HEK293T (cell line): ENCODE results near the gene SPINK2.

Experiments used
- CTCF ChIA-PET: fragments of 350-600 bp; formaldehyde crosslinking; extraction: SDS; loops from one replicate; lab custom pipeline; 2021; ENCODE audit warnings: antibody characterized with exemption, inconsistent platforms; lab: Yijun Ruan, JAX
- POLR2A ChIA-PET: fragments of 350-600 bp; formaldehyde crosslinking; extraction: SDS; loops from one replicate; lab custom pipeline; 2020; ENCODE audit warnings: antibody characterized with exemption, inconsistent platforms; lab: Yijun Ruan, JAX
- DNase-seq: peaks from one replicate; pipeline ENCODE4 v3.0.0; 2012; ENCODE audit warnings: mixed read lengths; ENCODE audit errors: extremely low spot score
- ARNT ChIP-seq: fragments of 450-650 bp; IDR thresholded peaks from 2 replicates; pipeline ENCODE4 v1.6.1; 2017; ENCODE audit warnings: mild to moderate bottlenecking
- BHLHE40 ChIP-seq: fragments of 450-650 bp; IDR thresholded peaks from 2 replicates; pipeline ENCODE4 v1.6.1; 2016; ENCODE audit warnings: mild to moderate bottlenecking, moderate library complexity, borderline replicate concordance
- CTBP1 ChIP-seq: fragments of 450-650 bp; IDR thresholded peaks from 2 replicates; pipeline ENCODE4 v1.6.1; 2016; ENCODE audit warnings: borderline replicate concordance
- ELF4 ChIP-seq: fragments of 450-650 bp; IDR thresholded peaks from 2 replicates; pipeline ENCODE4 v1.6.1; 2017; ENCODE audit warnings: antibody characterized with exemption
- FOXA1 ChIP-seq: fragments of 450-650 bp; IDR thresholded peaks from 2 replicates; pipeline ENCODE4 v1.6.1; 2016; ENCODE audit warnings: mild to moderate bottlenecking
- FOXK2 ChIP-seq: fragments of 450-650 bp; IDR thresholded peaks from 2 replicates; pipeline ENCODE4 v1.6.1; 2016; ENCODE audit warnings: mild to moderate bottlenecking
- FOXM1 ChIP-seq: fragments of 450-650 bp; IDR thresholded peaks from 2 replicates; pipeline ENCODE4 v1.6.1; 2017; ENCODE audit warnings: mild to moderate bottlenecking, borderline replicate concordance
- HDGF ChIP-seq: fragments of 450-650 bp; IDR thresholded peaks from 2 replicates; pipeline ENCODE4 v1.6.1; 2017; ENCODE audit warnings: antibody characterized with exemption, borderline replicate concordance
- L3MBTL2 ChIP-seq: fragments of 450-650 bp; conservative IDR thresholded peaks from 2 replicates; pipeline ENCODE4 v1.6.1; 2016; ENCODE audit warnings: mild to moderate bottlenecking
- LEF1 ChIP-seq: fragments of 450-650 bp; IDR thresholded peaks from 2 replicates; pipeline ENCODE4 v1.6.1; 2017; ENCODE audit warnings: mild to moderate bottlenecking, borderline replicate concordance
- NFRKB ChIP-seq: fragments of 450-650 bp; IDR thresholded peaks from 2 replicates; pipeline ENCODE4 v1.6.1; 2016; ENCODE audit warnings: mild to moderate bottlenecking, moderate library complexity
- SP1 ChIP-seq: fragments of 450-650 bp; IDR thresholded peaks from 2 replicates; pipeline ENCODE4 v1.6.1; 2017
- SUZ12 ChIP-seq: fragments of 450-650 bp; IDR thresholded peaks from 2 replicates; pipeline ENCODE4 v1.6.1; 2016; ENCODE audit warnings: mild to moderate bottlenecking
- TARDBP ChIP-seq: fragments of 450-650 bp; IDR thresholded peaks from 2 replicates; pipeline ENCODE4 v1.6.1; 2016
- ZNF384 ChIP-seq: fragments of 450-650 bp; IDR thresholded peaks from 2 replicates; pipeline ENCODE4 v1.6.1; 2016
- TF ChIP-seq, protein P1 (sequence below): fragments of 450-650 bp; IDR thresholded peaks from 2 replicates; pipeline ENCODE4 v1.6.1; 2016

SPINK2 gene

DNA sequence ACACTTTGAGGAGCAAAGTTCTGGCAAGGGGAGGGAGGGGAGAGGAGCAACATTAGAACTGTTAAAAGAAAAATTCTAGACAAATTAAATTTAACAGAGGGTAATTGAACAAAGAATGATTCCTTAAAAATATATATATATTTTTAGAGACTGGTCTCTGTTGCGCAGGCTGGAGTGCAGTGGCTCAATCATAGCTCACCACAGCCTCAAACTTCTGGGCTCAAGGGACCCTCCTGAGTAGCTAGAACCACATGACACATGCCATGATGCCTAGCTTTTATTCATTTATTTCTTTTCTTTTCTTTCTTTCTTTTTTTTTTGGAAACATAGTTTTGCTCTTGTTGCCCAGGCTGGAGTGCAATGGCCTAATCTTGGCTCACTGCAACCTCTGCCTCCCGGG, 19.1 kb upstream of the SPINK2 start:
- TF ChIP-seq FOXA1 (no peak), TARDBP (no peak), FOXM1 (no peak), BHLHE40 (no peak), CTBP1 (no peak), LEF1 (no peak), ZNF384 (no peak), SUZ12 (no peak), HDGF (no peak), ARNT (no peak)
- DNase-seq: no peak
- POLR2A ChIA-PET: no interaction called here

DNA sequence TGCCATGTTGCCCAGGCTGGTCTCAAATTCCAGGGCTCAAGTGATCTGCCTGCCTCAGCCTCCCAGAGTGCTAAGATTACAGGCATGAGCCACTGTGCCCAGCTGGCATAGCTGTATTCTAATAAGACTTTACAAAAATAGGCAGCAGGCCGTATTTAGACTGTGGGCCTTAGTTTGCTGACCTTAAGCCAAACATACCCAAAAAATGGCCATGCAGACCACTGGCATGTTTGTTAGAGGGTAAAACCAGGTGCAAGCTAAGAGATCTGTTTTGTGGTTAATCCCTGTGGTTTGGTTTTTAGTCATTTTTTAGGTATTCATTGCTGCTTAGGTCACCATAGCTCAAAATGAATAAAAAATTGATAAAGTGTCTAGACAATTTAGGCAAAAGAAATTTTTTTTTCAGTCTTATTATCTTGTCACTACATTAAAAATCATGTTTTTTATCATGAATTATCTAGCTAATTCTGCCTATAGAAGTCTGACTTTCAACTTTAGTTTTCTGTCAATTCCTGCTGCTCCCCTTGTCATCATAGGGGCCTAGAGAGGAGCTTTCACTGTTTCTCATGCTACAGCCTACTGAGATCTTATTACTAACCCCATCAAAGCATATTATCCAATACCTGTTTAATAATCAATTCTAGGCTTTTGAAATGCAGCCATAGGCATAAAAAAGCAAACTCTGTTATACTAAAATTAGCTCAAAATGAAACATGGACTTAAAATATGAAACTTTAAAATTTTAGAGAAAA, 7.5 kb upstream of the SPINK2 start:
- ChIA-PET CTCF (interaction anchor here (1.1 kb wide), 1 partner anchor 14 kb away, joined by 3 read pairs; no protein-coding TSS in a partner anchor), POLR2A (no interaction called here)
- DNase-seq: no peak
- TF ChIP-seq ARNT: no peak
- no peak for TF ChIP-seq ZNF384
- no peak for TF ChIP-seq FOXK2
- no peak for TF ChIP-seq FOXA1
- no peak for TF ChIP-seq SP1
- TF ChIP-seq HDGF: no peak
- TF ChIP-seq SUZ12: no peak
- no peak for TF ChIP-seq FOXM1

More for the DNA sequence above, 19.1 kb upstream of the SPINK2 start:
- CTCF ChIA-PET: interaction anchor here (0.7 kb wide), 1 partner anchor 74 kb away, joined by 4 read pairs; no protein-coding TSS in a partner anchor

DNA sequence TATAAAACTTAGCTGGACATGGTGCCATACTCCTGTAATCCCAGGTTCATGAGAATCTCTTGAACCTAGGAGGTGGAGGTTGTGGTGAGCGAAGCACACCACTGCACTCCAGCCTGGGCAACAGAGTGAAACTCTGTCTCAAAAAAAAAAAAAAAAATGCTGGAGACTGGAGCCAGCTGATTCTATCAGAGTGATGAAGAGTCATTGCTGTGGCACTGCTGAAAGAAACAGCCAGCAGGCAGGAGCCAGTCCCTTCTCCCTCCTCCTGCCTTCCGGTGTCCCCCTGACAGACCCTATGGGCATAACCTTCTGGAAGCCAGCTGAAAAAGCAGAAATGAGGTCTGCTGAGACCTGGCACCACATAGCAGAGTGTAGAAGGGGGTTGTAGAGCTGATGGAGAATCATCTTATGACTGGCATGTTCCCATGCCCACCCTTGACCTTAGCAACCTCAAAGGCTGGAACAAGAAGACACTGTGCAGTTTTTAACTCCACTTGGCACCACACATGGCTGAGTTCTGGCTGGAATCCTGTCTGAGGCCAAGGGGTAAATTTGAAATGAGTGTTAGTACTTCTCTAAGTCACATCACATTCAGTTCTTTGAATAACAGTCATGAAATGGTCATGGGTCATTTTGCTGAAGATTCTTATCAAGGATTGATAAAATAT, 2.6 kb upstream of the SPINK2 start:
- POLR2A ChIA-PET: no interaction called here
- DNase-seq: no peak
- CTCF ChIA-PET: interaction anchor here (1.3 kb wide), 1 partner anchor 13 kb away, joined by 6 read pairs; no protein-coding TSS in a partner anchor
- TF ChIP-seq ZNF384 (no peak), ARNT (no peak), SUZ12 (no peak), SP1 (no peak), FOXA1 (no peak)

DNA sequence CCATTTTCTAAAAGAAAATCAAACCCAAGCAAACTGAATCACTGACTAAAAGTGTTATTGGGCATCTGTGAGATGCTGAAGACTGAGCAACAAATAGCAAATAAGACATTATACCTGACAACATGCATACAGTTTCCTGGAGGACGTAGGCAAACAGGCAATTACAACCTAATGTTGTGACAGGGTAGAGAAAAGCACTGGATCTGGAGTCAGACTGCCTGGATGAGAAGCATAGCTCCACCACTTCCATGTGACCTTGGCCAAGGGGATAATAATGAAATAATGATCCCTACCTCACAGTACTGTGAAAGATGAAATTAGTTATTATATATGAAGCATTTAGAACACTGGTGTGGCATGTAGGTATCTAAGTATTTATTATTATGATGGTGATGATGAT, 2.7 kb downstream of the SPINK2 start:
- no peak for TF ChIP-seq LEF1
- TF ChIP-seq, protein P1, sequence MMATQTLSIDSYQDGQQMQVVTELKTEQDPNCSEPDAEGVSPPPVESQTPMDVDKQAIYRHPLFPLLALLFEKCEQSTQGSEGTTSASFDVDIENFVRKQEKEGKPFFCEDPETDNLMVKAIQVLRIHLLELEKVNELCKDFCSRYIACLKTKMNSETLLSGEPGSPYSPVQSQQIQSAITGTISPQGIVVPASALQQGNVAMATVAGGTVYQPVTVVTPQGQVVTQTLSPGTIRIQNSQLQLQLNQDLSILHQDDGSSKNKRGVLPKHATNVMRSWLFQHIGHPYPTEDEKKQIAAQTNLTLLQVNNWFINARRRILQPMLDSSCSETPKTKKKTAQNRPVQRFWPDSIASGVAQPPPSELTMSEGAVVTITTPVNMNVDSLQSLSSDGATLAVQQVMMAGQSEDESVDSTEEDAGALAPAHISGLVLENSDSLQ: no peak
- no peak for TF ChIP-seq ZNF384
- TF ChIP-seq L3MBTL2: no peak
- TF ChIP-seq ARNT: no peak
- no peak for TF ChIP-seq FOXK2
- no peak for TF ChIP-seq ELF4
- no peak for TF ChIP-seq SP1
- no peak for TF ChIP-seq SUZ12
- no peak for TF ChIP-seq BHLHE40
- no peak for TF ChIP-seq FOXA1
- no peak for TF ChIP-seq NFRKB
- no peak for TF ChIP-seq CTBP1
- POLR2A ChIA-PET: no interaction called here
- DNase-seq: no peak
- CTCF ChIA-PET: no interaction called here

DNA sequence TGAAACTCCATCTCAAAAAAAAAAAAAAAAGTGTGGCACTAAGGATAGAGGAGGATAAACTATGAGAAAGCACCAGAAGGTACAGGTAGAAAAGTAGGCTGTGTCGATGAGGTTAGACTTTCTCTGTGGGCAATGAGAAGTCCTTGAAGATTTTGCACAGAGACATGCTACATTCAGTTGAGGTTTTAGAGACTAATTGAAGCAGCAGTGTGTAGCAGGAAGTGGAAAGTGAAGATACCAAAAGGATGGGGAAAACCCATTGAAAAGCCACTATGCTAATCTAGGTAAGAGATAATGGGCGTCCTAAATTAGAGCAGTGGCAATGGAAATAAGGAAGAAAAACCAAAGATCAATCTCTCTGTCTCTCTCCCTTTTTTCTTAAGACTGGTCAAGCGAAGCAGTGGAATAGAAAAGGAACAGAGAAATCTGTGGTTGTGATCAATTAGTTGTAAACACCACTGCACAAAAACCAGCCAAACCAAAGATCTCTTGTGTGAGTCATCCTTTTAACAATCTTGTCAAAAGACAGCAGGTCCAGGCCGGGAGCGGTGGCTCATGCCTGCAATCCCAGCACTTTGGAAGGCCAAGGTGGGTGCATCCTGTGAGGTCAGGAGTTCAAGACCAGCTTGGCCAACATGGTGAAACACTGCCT, 3.5 kb downstream of the SPINK2 start:
- ChIA-PET CTCF (no interaction called here), POLR2A (no interaction called here)
- TF ChIP-seq L3MBTL2: no peak
- TF ChIP-seq ZNF384: no peak
- no peak for TF ChIP-seq CTBP1
- TF ChIP-seq NFRKB: no peak
- no peak for TF ChIP-seq FOXA1
- TF ChIP-seq ELF4: no peak
- no peak for TF ChIP-seq HDGF
- TF ChIP-seq SUZ12: no peak
- TF ChIP-seq, protein P1: no peak
- no peak for TF ChIP-seq LEF1
- no peak for TF ChIP-seq FOXM1
- no peak for TF ChIP-seq BHLHE40
- no peak for TF ChIP-seq SP1
- TF ChIP-seq TARDBP: no peak
- TF ChIP-seq FOXK2: no peak
- TF ChIP-seq ARNT: no peak
- DNase-seq: no peak

DNA sequence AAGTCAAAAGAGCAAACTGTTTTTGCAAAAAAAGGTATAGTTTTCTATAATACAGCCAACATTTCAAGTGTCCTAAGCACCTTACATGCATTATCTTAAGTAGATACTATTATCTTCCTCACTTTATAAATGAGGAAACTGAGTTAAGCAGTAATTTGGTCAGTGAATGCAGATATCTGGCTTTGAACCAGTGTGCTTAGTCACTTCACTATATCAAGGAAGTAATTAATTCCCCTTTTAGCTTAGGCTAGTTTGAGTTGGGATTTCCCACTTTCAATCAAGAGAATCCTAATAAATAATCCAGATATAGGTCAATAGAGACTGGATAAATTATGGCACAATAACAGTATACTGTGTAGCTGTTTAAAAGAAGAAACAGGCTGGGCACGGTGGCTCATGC, 14.8 kb downstream of the SPINK2 start:
- CTCF ChIA-PET: no interaction called here
- TF ChIP-seq FOXK2 (no peak), BHLHE40 (no peak), ELF4 (no peak), TARDBP (no peak), FOXA1 (no peak), CTBP1 (no peak)
- no peak for DNase-seq
- POLR2A ChIA-PET: no interaction called here

DNA sequence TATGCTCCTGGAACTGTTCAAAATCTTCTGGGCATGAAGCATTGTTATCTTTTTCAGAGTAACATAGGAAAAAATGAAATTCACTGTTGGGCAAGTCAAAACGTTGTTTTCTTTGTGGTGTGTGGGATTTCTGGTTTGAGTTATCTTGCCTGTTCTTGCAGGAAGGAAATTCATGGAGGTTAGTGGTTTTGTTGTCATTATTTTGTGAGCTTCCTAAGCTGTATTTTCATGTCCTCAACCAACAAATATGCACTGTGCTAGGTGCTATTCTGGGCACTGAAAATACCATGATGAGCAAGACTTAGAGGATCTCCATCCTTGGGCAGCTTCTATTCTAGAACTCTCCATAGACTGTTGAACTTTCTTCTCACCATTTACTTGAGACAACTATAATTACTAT, 16.9 kb downstream of the SPINK2 start:
- ChIA-PET POLR2A (no interaction called here), CTCF (no interaction called here)
- TF ChIP-seq BHLHE40 (no peak), FOXM1 (no peak), FOXA1 (no peak)
- DNase-seq: no peak
